Measurements from ENCODE around the gene CD276.

DNA sequence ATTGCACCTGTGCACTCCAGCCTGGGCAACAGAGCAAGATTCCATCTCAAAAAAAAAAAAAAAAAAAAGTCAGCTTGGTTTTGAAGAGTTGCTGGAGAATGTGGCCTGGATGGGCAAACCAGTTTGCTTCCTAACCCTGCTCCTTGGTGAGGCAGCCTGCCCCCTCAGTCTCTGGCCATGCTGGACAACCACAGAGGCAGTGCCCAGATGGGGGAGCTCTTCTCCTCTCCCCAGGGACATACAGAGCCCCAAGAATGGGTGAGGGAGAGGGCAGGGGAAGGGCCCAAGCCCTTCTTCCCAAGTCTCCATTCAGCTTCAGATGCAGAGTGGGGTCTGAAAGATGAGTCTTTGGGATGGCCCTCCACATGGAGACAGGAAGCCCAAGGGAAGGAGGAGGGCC, 27.9 kb downstream of the CD276 start:
- TF ChIP-seq EP300 (IDR thresholded peaks at IDR 0.05) (no peak), POLR2AphosphoS5 (IDR thresholded peaks at IDR 0.05) (no peak), POLR2A (IDR thresholded peaks at IDR 0.05) (no peak)
- TF ChIP-seq, protein P1, sequence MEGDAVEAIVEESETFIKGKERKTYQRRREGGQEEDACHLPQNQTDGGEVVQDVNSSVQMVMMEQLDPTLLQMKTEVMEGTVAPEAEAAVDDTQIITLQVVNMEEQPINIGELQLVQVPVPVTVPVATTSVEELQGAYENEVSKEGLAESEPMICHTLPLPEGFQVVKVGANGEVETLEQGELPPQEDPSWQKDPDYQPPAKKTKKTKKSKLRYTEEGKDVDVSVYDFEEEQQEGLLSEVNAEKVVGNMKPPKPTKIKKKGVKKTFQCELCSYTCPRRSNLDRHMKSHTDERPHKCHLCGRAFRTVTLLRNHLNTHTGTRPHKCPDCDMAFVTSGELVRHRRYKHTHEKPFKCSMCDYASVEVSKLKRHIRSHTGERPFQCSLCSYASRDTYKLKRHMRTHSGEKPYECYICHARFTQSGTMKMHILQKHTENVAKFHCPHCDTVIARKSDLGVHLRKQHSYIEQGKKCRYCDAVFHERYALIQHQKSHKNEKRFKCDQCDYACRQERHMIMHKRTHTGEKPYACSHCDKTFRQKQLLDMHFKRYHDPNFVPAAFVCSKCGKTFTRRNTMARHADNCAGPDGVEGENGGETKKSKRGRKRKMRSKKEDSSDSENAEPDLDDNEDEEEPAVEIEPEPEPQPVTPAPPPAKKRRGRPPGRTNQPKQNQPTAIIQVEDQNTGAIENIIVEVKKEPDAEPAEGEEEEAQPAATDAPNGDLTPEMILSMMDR (IDR thresholded peaks at IDR 0.05): no peak

All from suprapubic skin (tissue), 4 donors.